Suprapubic skin (tissue), 4 donors: Measurements from ENCODE around the gene CREG2.
"Not testable (repeated sequence)": the region's sequence is repeated elsewhere in the genome, so short reads cannot be mapped to it uniquely, and the experiment has no call there.

Experiments
- CTCF ChIP-seq, 2 donors: fragments of 200-600 bp in 1 of 2; fragments of 450-650 bp in 1 of 2; sonication (generic) in 1 of 2; IDR thresholded peaks; one replicate each; pipeline ENCODE4 v1.5.1; 2016 to 2019; ENCODE audit warnings: antibody characterized with exemption in 2 of 2, mild to moderate bottlenecking in 1 of 2, moderate library complexity in 1 of 2
- POLR2A ChIP-seq, 2 donors: fragments of 450-650 bp; IDR thresholded peaks; one replicate each; pipeline ENCODE4 v1.6.1; 2017; ENCODE audit warnings: antibody characterized with exemption in 2 of 2, mild to moderate bottlenecking in 2 of 2, moderate library complexity in 2 of 2
- POLR2AphosphoS5 ChIP-seq, 3 donors: sonication (generic); formaldehyde crosslinking; IDR thresholded peaks; one replicate each; pipeline ENCODE4 v1.6.1; 2017; ENCODE audit warnings: antibody characterized with exemption in 3 of 3

GRCh38 chr2:101352631-101353030 lies 34.7 kb downstream of the CREG2 start:
- not testable (repeated sequence) for TF ChIP-seq POLR2A, POLR2AphosphoS5, CTCF (IDR thresholded peaks at IDR 0.05)
